C4-2B (cell line): ENCODE data around the gene TOR2A.

ENCODE experiments used
- CTCF ChIP-seq: fragments of 450-650 bp; conservative IDR thresholded peaks from 2 replicates; pipeline ENCODE4 v1.5.1; 2017; ENCODE audit warnings: mild to moderate bottlenecking
- ZFX ChIP-seq: fragments of 450-650 bp; IDR thresholded peaks from 2 replicates; pipeline ENCODE4 v1.6.1; 2017

GRCh38 chr9:127716412-127716811 is 18.7 kb downstream of the TOR2A start:
- TF ChIP-seq CTCF (no peak), ZFX (no peak)
